Spleen (tissue), 7 donors: ENCODE data around the gene GMDS.

Experiments
- POLR2AphosphoS5 ChIP-seq, 3 donors: sonication (generic); formaldehyde crosslinking; IDR thresholded peaks; one replicate each; pipeline ENCODE4 v1.5.1; 2017; ENCODE audit warnings: antibody characterized with exemption in 3 of 3
- TF ChIP-seq, protein P1 (sequence below), 11 experiments: fragments of 200-600 bp in 7 of 11; fragments of 450-650 bp in 4 of 11; sonication (generic) in 4 of 11; IDR thresholded peaks in 8 of 11; conservative IDR thresholded peaks in 3 of 11; 1 replicate in 7 of 11; 2 replicates in 4 of 11; pipeline versions ENCODE4 v1.4.0 to v1.8.0; 2016 to 2021; ENCODE audit warnings: antibody characterized with exemption in 11 of 11, inconsistent platforms in 4 of 11, mild to moderate bottlenecking in 1 of 11
- donor health status: DM: no; HTN: no; CAD: no; lungs with moderate emphysema.
- donor health status: DM: no; HTN: no; CAD: no.
- donor health status: DM: no; HTN: no; CAD: no.

DNA sequence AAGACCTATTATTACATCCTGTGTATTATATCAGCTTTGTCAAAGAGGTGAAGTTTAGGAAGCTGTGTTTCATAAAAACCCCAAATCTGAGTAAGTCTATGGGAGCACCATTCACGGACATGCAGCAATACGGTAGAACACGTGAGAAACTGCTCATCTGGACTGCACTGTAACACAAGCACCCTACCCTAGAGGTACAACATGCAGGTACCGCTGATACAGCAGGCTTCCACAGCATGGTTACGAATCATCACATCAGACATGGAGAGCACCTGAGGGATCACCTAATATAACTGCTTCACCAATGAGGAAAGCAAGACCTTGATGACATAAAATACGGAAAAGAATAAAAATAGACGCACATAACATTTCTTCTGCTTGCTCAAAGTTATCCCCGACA lies 96.7 kb downstream of the GMDS start:
- TF ChIP-seq POLR2AphosphoS5 (IDR thresholded peaks at IDR 0.05) = no peak
- TF ChIP-seq, protein P1, sequence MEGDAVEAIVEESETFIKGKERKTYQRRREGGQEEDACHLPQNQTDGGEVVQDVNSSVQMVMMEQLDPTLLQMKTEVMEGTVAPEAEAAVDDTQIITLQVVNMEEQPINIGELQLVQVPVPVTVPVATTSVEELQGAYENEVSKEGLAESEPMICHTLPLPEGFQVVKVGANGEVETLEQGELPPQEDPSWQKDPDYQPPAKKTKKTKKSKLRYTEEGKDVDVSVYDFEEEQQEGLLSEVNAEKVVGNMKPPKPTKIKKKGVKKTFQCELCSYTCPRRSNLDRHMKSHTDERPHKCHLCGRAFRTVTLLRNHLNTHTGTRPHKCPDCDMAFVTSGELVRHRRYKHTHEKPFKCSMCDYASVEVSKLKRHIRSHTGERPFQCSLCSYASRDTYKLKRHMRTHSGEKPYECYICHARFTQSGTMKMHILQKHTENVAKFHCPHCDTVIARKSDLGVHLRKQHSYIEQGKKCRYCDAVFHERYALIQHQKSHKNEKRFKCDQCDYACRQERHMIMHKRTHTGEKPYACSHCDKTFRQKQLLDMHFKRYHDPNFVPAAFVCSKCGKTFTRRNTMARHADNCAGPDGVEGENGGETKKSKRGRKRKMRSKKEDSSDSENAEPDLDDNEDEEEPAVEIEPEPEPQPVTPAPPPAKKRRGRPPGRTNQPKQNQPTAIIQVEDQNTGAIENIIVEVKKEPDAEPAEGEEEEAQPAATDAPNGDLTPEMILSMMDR (IDR thresholded peaks at IDR 0.05 in 8 of 11, conservative IDR thresholded peaks at IDR 0.05 in 3 of 11) = no peak
